Activated CD8-positive, alpha-beta memory T cell treated with anti-CD3 and anti-CD28 coated beads, Interleukin-2, amount 10 ng/mL, durations not matched to agents 7 days and 5 days (primary cell): ENCODE results near the gene OSTF1. TPM values are rescaled to one million over a fixed set of nuclear protein-coding genes. Genes with fewer than 3 reads are reported as not detected.

Source experiments
- ATAC-seq: fragments of 150-1000 bp; cut with Tn5 transposase; one replicate; pipeline ENCODE4 v1.10.0; 2021; ENCODE audit warnings: moderate library complexity
- CTCF ChIA-PET: fragments of 350-600 bp; sonication (Branson Sonifier 250); formaldehyde crosslinking; loops from one replicate; lab custom pipeline; 2021; ENCODE audit warnings: antibody characterized with exemption; lab: Charles Lee
- DNase-seq: peaks from one replicate; pipeline ENCODE4 v3.0.0-alpha.2; 2020
- H3K27ac Mint-ChIP-seq: one replicate; pipeline ENCODE4 v1.8.0; 2021; ENCODE audit warnings: mild to moderate bottlenecking, mixed read lengths
- H3K27me3 Mint-ChIP-seq: one replicate; pipeline ENCODE4 v1.8.0; 2021; ENCODE audit warnings: mixed read lengths
- H3K36me3 Mint-ChIP-seq: one replicate; pipeline ENCODE4 v1.8.0; 2021; ENCODE audit warnings: mild to moderate bottlenecking, mixed read lengths
- H3K4me1 Mint-ChIP-seq: one replicate; pipeline ENCODE4 v1.8.0; 2021; ENCODE audit warnings: mixed read lengths
- H3K4me3 Mint-ChIP-seq: one replicate; pipeline ENCODE4 v1.8.0; 2021; ENCODE audit warnings: mild to moderate bottlenecking, moderate library complexity, mixed read lengths
- H3K9me3 Mint-ChIP-seq: one replicate; pipeline ENCODE4 v1.8.0; 2022; ENCODE audit warnings: low read depth, mixed read lengths
- total RNA-seq, 2 experiments: library from RNA; stranded (reverse); gene quantifications; one replicate each; pipeline ENCODE4 v1.2.3, GENCODE V29; 2021

The OSTF1 gene
- total RNA-seq, 2 experiments from 2014 or later, result 149 to 198 TPM

DNA sequence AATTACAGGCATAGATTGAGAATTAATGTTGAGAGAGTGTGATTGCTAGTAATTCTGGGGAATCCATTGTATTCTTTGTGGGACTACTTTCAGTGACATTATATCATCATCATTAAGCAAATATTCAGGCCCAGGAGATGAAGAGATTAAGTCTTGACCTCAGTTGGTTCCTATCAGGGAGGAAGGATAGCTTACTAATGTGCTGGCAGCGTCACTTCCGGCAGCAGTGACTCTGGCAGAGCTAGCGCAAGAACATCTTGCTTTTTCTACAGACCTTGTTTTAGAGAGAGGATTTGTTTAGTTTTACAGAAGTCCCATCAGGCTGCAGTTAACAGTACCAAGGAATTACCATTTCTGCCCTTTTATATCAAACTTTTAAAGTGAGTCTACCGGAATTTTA, 20.3 kb downstream of the OSTF1 start:
- H3K27ac Mint-ChIP-seq, result peak overlapping the region; percentile 55
- CTCF ChIA-PET, result interaction anchor here (0.7 to 1.0 kb wide), 3 partner anchors 11 to 77 kb away, joined by 3 read pairs; no protein-coding TSS in a partner anchor
- DNase-seq, result no peak
- no peaks in the 10 kb centered on the region for H3K9me3 Mint-ChIP-seq
- H3K4me1 Mint-ChIP-seq, result peaks cover 73% of the 10 kb centered on the region
- no peak overlapping the region for H3K4me3 Mint-ChIP-seq
- H3K36me3 Mint-ChIP-seq, result peaks cover 37% of the 10 kb centered on the region
- peak; percentile 38 for ATAC-seq
- H3K27me3 Mint-ChIP-seq, result no peaks in the 10 kb centered on the region

DNA sequence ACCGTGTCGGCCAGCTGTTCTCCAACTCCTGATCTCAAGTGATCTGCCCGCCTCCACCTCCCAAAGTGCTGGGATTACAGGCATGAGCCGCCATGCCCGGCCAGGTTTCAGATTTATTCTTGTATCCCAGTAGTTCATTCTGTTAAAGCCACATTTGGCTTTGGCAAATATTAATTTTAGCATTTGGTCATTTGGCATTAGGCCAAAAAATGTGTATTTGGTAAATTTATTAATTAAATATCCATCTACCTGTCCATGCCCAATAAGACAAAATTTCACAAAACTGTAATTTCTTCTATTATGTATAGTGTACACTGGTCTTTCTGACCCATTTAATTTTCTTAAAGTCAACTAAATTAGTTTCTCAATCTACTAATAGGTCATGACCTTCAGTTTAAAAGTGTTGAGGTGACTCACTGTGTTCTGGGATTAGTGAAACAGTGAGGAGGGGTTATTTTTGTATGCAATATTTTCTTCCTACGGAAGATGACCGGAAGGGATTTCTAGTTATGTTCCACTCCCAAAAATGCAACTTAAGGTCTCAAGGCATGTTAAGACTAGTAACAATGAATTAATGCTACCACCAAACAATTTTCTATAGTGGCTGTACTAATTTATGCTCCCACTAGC, 21.0 kb downstream of the OSTF1 start:
- Mint-ChIP-seq H3K4me1 (peaks cover 73% of the 10 kb centered on the region), H3K9me3 (no peaks in the 10 kb centered on the region), H3K36me3 (peaks cover 43% of the 10 kb centered on the region), H3K27ac (no peak overlapping the region), H3K4me3 (no peak overlapping the region), H3K27me3 (no peaks in the 10 kb centered on the region)
- no peak for ATAC-seq
- CTCF ChIA-PET, result interaction anchor here (0.7 kb wide), 1 partner anchor 66 kb away, joined by 3 read pairs; no protein-coding TSS in a partner anchor
- DNase-seq, result no peak

DNA sequence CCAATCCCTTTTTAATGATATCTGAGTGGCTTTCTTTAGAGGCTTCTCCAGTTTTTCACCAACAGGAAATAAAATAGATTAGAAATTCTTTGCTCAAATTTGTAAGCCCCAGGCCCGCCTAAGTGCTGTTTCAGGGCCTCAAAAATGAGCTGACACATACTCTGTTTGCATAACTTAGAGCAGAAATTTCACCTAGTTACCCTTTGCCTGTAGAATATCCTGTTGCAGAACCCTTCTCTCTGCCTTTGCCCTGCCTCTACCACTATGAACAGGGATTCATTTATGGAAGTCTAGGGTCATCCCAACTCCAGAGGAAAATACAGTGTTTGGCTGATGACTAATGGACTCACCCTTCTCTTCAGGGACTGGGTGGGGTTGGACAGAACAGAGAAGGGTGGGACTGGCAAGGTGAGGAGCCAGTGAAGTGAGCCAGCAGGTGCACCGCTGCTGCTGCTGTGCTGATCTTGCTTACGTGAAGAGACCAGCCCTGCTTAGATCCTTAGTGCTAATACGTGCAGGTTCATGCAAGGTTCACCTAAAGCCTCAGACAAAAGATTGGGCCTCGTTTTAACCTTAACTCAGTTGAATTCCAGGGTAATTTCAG, 22.8 kb downstream of the OSTF1 start:
- peaks cover 56% of the 10 kb centered on the region for H3K4me1 Mint-ChIP-seq
- no peak overlapping the region for H3K4me3 Mint-ChIP-seq
- no peak overlapping the region for H3K27ac Mint-ChIP-seq
- CTCF ChIA-PET, result no interaction called here
- H3K36me3 Mint-ChIP-seq, result peaks cover 32% of the 10 kb centered on the region
- H3K9me3 Mint-ChIP-seq, result no peaks in the 10 kb centered on the region
- no peaks in the 10 kb centered on the region for H3K27me3 Mint-ChIP-seq
- DNase-seq (no peak), ATAC-seq (no peak)

DNA sequence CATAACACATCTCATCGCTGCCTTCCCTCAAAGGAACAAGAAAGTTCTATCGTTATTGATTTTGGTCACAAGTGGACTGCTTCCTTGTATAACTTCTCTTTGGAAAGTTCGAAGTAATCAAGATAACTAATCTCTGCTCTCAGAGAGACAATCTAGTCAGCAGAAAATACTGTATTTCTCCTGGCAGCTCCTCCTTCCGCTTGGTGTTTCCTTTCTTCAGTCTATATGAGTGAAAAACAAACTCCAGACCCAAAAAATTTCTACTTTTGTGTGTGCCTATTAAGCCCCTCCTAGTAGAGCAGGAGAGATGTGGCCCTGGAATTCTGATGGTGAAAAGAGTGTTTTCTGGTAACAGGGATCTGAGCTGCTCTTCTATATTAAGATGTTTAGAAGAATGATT, 24.5 kb downstream of the OSTF1 start:
- CTCF ChIA-PET, result no interaction called here

DNA sequence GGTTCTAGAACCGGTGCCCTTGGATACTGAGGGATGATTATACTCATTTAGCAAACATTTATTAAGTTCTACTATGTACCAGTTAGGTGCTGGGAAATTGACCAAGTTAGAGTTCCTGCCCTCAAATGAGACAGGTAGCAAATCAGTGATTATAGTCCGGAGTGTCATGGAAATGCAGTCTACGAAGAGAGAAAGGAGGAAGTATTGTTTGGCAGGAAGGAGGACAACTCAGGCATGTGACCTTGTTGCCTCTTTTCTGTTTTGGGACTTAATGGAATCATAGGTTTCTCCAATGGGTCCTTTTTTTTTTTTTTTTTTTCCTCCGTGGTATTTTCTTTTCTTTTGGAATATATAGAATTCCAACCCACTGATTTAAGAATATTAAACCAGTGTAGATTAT, 28.0 kb downstream of the OSTF1 start:
- CTCF ChIA-PET, result no interaction called here
- Mint-ChIP-seq H3K4me3 (no peak overlapping the region), H3K27ac (no peak overlapping the region), H3K27me3 (no peaks in the 10 kb centered on the region), H3K9me3 (peaks cover 4% of the 10 kb centered on the region), H3K36me3 (peaks cover 46% of the 10 kb centered on the region), H3K4me1 (peaks cover 59% of the 10 kb centered on the region)
- ATAC-seq (no peak), DNase-seq (no peak)

More for the DNA sequence above, 24.5 kb downstream of the OSTF1 start:
- H3K27me3 Mint-ChIP-seq, result no peaks in the 10 kb centered on the region
- no peak overlapping the region for H3K4me3 Mint-ChIP-seq
- peak overlapping the region; percentile 25 for H3K27ac Mint-ChIP-seq
- peaks cover 57% of the 10 kb centered on the region for H3K4me1 Mint-ChIP-seq
- H3K36me3 Mint-ChIP-seq, result peaks cover 34% of the 10 kb centered on the region
- no peaks in the 10 kb centered on the region for H3K9me3 Mint-ChIP-seq
- DNase-seq, result no peak
- ATAC-seq, result no peak

DNA sequence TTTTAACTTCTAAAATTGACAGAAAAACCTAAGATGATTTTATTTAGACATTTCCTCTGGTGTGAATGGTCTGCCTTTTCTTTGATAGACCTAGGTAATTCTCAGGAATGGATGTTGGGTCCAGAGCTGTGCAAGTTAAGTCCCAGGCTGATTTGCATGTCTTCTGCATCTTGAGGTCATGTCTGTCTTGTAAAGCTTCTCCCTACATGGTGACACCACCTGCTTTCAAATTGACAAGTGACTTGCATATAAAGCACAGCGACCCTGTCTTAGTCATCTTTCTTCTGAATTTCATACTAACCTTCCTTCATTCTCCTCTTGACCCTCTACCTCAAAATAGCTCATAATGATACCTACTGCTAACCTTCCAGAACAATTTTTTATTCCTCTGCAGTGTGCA, 29.2 kb downstream of the OSTF1 start:
- DNase-seq (no peak), ATAC-seq (peak; percentile 51)
- Mint-ChIP-seq H3K9me3 (peaks cover 4% of the 10 kb centered on the region), H3K4me1 (peaks cover 65% of the 10 kb centered on the region), H3K36me3 (peaks cover 56% of the 10 kb centered on the region), H3K4me3 (no peak overlapping the region), H3K27me3 (no peaks in the 10 kb centered on the region), H3K27ac (peak overlapping the region; percentile 9)
- CTCF ChIA-PET, result interaction anchor here (0.5 to 1.3 kb wide), 2 partner anchors 13 to 51 kb away, joined by 3 read pairs; no protein-coding TSS in a partner anchor

DNA sequence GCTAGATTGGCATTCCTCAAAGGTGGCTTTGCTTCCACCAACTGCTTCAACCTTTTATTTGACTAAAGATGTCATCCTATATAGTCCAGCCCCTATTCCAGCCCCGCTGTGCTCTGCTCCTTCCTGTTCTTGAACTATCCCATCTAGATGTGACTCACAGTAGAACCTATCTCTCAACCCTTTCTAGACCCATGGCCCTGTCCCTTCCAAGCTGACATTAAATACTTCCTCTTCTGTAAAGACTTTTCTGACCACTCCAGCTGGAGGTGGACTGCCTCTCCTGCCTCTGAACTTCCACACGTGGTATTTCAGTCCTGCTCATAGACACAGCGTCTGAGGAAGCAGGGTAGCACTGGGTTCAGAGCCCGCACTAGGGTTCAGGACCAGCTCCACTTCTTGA, 32.4 kb downstream of the OSTF1 start:
- Mint-ChIP-seq H3K4me1 (peaks cover 68% of the 10 kb centered on the region), H3K4me3 (no peak overlapping the region), H3K27me3 (no peaks in the 10 kb centered on the region), H3K9me3 (peaks cover 4% of the 10 kb centered on the region), H3K36me3 (peaks cover 66% of the 10 kb centered on the region), H3K27ac (no peak overlapping the region)
- no peak for DNase-seq
- CTCF ChIA-PET, result no interaction called here
- ATAC-seq, result no peak

DNA sequence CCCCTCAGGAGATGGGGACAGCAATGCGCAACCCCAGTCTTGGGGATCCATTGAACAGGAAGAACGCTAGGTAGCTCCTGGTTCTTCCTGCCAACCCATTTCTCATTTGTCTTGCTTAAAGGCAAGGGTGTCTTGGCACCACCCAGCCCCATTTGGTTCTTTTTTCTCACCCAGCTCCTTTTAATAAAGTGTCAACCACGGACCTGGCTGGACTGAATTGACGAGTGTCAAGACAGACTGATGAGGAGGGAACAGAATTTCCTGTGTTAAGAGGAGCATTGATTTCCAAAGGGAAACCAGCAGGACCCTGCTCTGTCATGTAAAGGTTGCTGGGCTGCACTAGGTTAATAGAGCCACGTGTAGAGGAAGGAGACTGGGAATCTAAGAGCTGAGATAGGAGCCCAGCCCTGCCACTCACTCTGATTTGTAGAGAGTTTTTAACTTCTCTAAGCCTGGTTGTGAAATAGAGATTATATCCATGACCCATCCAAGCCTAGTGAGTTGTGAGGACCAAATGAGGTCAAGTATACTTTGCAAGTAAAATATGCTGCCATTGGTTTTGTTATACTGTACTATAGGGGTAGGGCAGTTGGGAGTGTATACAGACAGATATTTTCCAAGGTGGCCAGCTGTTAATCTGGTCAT, 33.7 kb downstream of the OSTF1 start:
- H3K36me3 Mint-ChIP-seq, result peaks cover 71% of the 10 kb centered on the region
- peak overlapping the region; percentile 21 for H3K27ac Mint-ChIP-seq
- H3K27me3 Mint-ChIP-seq, result no peaks in the 10 kb centered on the region

DNA sequence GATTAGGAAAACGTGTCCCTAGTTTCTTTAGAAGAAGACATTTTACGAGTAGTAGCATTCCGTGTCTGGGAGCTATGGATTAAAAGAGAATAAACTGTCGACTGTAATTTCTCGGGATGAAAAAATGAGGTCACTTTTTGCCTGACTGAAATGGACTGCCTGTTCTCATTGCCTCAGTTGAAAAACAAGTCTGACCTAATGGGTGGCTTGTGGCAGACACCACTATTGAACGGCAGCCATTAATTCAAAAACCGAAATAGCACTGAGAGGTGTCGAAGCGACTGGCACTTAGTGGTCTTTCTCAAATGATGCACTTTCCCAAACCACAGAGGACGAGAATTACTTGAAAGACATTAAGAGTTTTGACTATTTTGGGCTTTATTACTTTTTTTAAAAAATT, 35.4 kb downstream of the OSTF1 start:
- ATAC-seq (no peak), DNase-seq (no peak)
- CTCF ChIA-PET, result no interaction called here
- H3K27ac Mint-ChIP-seq, result no peak overlapping the region
- H3K27me3 Mint-ChIP-seq, result no peaks in the 10 kb centered on the region
- H3K4me1 Mint-ChIP-seq, result peaks cover 61% of the 10 kb centered on the region
- H3K36me3 Mint-ChIP-seq, result peaks cover 64% of the 10 kb centered on the region
- H3K9me3 Mint-ChIP-seq, result no peaks in the 10 kb centered on the region
- no peak overlapping the region for H3K4me3 Mint-ChIP-seq

More for the DNA sequence above, 33.7 kb downstream of the OSTF1 start:
- Mint-ChIP-seq H3K9me3 (peaks cover 4% of the 10 kb centered on the region), H3K4me3 (no peak overlapping the region), H3K4me1 (peaks cover 69% of the 10 kb centered on the region)
- DNase-seq (no peak), ATAC-seq (no peak)
- CTCF ChIA-PET, result no interaction called here

DNA sequence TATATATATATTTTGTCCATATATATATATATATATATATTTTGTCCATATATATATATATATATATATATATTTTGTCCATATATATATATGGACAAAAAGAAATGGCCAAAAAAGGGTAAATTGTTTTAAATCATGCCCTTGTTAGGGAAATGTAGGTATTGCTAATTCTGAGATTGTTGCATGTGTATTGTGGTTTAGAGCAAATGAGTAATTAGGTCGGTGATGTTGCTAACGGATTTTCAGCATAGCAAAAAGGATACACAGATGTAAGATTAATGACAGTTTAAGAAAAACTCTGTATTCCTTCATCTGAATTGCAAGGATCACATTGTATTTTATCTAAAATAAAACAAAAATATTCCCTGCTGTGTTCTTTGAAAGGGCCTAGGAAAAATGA, 40.2 kb downstream of the OSTF1 start:
- DNase-seq, result no peak
- ATAC-seq, result peak; percentile 86
- H3K4me3 Mint-ChIP-seq, result no peak overlapping the region
- H3K9me3 Mint-ChIP-seq, result no peaks in the 10 kb centered on the region
- H3K36me3 Mint-ChIP-seq, result peaks cover 72% of the 10 kb centered on the region
- peak overlapping the region; percentile 85 for H3K27ac Mint-ChIP-seq
- CTCF ChIA-PET, result interaction anchor here (1.0 to 1.2 kb wide), 2 partner anchors 14 to 24 kb away, joined by 3 read pairs; no protein-coding TSS in a partner anchor
- peaks cover 71% of the 10 kb centered on the region for H3K4me1 Mint-ChIP-seq
- H3K27me3 Mint-ChIP-seq, result no peaks in the 10 kb centered on the region

DNA sequence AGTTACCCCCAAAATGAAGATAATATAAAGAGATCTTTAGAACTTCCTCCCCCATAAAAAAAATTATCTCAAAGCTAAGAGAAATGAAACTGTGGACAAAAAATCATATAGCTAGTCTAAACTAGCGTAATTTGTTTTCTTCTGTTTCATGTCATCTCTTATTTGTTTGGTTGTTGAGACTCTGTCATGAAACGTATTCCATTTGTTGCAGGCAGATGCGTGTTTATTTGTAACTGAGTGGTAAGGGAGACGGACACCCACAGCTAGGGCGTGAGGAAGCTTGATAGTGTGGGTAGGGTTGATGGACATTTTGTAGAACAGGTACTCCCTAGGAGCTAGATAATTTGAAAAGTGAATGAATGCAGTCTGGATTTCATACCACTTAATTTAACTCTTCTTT, 41.9 kb downstream of the OSTF1 start:
- Mint-ChIP-seq H3K27me3 (no peaks in the 10 kb centered on the region), H3K9me3 (no peaks in the 10 kb centered on the region), H3K4me3 (no peak overlapping the region), H3K4me1 (peaks cover 67% of the 10 kb centered on the region), H3K36me3 (peaks cover 70% of the 10 kb centered on the region), H3K27ac (no peak overlapping the region)
- CTCF ChIA-PET, result interaction anchor here (1.0 to 2.9 kb wide), 4 partner anchors 11 to 102 kb away, joined by 3 to 14 read pairs (median 4); partner anchors contain the start of gene CARNMT1
- DNase-seq, result no peak
- no peak for ATAC-seq

DNA sequence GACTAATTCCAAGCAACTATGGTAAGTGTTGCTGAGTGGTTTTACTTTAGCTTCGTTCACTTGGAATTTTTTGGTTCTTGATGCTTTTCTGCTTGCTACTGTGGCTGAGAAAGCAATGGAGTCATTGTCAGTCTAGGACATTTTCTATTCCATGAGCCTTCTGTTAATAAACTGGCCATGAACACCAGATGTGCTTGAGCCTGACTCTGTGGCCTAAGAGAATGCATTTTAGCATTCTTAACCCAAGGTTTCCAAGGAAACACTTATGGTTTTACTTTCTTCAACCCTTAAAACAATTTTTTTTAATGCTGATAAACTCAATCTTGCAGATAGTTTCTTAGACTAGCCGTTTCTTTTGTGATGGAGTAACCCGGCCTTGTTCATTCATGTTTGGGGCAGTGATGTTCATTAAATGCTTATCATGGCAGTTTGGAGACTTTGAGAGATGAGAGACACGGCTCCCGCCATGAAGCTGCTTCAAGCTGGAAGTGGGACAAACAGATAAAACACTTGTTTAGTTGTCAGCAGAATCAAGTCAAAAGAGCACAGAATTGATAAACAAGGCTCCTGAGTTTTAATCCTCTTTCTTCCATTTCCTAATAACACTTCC, 42.4 kb downstream of the OSTF1 start:
- H3K4me1 Mint-ChIP-seq, result peaks cover 67% of the 10 kb centered on the region
- ATAC-seq (no peak), DNase-seq (no peak)
- H3K36me3 Mint-ChIP-seq, result peaks cover 72% of the 10 kb centered on the region
- H3K9me3 Mint-ChIP-seq, result no peaks in the 10 kb centered on the region
- no peaks in the 10 kb centered on the region for H3K27me3 Mint-ChIP-seq
- CTCF ChIA-PET, result interaction anchor here (1.0 to 2.9 kb wide), 3 partner anchors 10 to 55 kb away, joined by 3 to 14 read pairs (median 5); no protein-coding TSS in a partner anchor
- H3K4me3 Mint-ChIP-seq, result no peak overlapping the region
- peak overlapping the region; percentile 63 for H3K27ac Mint-ChIP-seq

DNA sequence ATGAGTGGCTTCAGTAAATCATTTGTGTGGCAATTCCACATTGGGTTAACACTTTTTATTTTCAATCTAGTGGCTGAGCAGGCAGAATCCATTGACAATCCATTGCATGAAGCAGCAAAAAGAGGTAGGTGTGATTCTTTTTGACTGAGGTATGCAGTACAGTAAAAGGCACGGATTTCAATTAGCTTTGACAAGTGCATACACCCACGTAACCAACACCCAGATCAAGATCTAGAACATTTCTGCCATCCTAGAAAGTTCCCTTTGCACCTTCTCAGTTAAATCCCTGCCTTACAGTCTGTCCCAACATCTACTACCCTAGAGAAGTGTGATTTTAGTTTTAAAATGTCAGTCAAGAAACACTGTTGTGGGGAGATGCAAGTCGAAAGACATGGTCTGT, 43.4 kb downstream of the OSTF1 start:
- H3K27me3 Mint-ChIP-seq, result no peaks in the 10 kb centered on the region
- DNase-seq, result no peak
- ATAC-seq, result no peak
- H3K27ac Mint-ChIP-seq, result no peak overlapping the region
- peaks cover 62% of the 10 kb centered on the region for H3K4me1 Mint-ChIP-seq
- CTCF ChIA-PET, result interaction anchor here (2.9 kb wide), 1 partner anchor 9 kb away, joined by 14 read pairs; no protein-coding TSS in a partner anchor
- peaks cover 75% of the 10 kb centered on the region for H3K36me3 Mint-ChIP-seq
- no peak overlapping the region for H3K4me3 Mint-ChIP-seq
- H3K9me3 Mint-ChIP-seq, result no peaks in the 10 kb centered on the region
